Caco-2 (cell line): ENCODE measurements around the gene LMO3. TPM values are rescaled to one million over a fixed set of nuclear protein-coding genes. Genes with fewer than 3 reads are reported as not detected.

Experiments used
- BruUV-seq: library from RNA; stranded (reverse); fragments of 400-500 nt; replicated peaks from 2 replicates; lab custom pipeline; 2021; lab: Mats Ljungman, UMichigan
- CTCF ChIA-PET: fragments of 300-600 bp; sonication (Branson Sonifier 250); formaldehyde crosslinking; loops from one replicate; lab custom pipeline; 2022; ENCODE audit warnings: antibody characterized with exemption; lab: Charles Lee
- POLR2A ChIA-PET: fragments of 300-600 bp; sonication (Branson Sonifier 250); formaldehyde crosslinking; loops from one replicate; lab custom pipeline; 2022; ENCODE audit warnings: antibody characterized with exemption; lab: Charles Lee
- DNase-seq, 2 experiments: peaks; one replicate each; pipeline versions ENCODE4 v3.0.0 to v3.0.0-alpha.2; 2020 to 2022
- H3K27me3 ChIP-seq: replicated peaks from 2 replicates; pipeline ENCODE4 v1.6.0; 2011; ENCODE audit warnings: low read length; ENCODE audit not compliant: control insufficient read depth, insufficient read depth
- H3K36me3 ChIP-seq: 2 replicates; pipeline ENCODE4 v1.5.1; 2011; ENCODE audit warnings: low read length; ENCODE audit not compliant: control insufficient read depth, insufficient read depth
- H3K4me1 ChIP-seq: fragments of 250-450 bp; sonication (Bioruptor Pico); 2 replicates; pipeline ENCODE4 v1.5.1; 2020; ENCODE audit warnings: mild to moderate bottlenecking
- H3K4me3 ChIP-seq: 2 replicates; pipeline ENCODE4 v1.5.1; 2011; ENCODE audit warnings: low read depth, mild to moderate bottlenecking, control low read depth, low read length
- H3K9me3 ChIP-seq: fragments of 250-450 bp; sonication (Bioruptor Pico); 2 replicates; pipeline ENCODE4 v1.5.1; 2020; ENCODE audit warnings: mild to moderate bottlenecking, moderate library complexity
- H3K27ac Mint-ChIP-seq: one replicate; pipeline ENCODE4 v1.8.0; 2022; ENCODE audit warnings: mixed read lengths; ENCODE audit not compliant: unreplicated experiment
- H3K27me3 Mint-ChIP-seq: one replicate; pipeline ENCODE4 v1.8.0; 2022; ENCODE audit warnings: mixed read lengths; ENCODE audit not compliant: insufficient read depth, unreplicated experiment
- H3K36me3 Mint-ChIP-seq: one replicate; pipeline ENCODE4 v1.8.0; 2022; ENCODE audit warnings: mild to moderate bottlenecking, mixed read lengths; ENCODE audit not compliant: insufficient read depth, unreplicated experiment
- H3K4me1 Mint-ChIP-seq: one replicate; pipeline ENCODE4 v1.8.0; 2022; ENCODE audit warnings: low read depth, mixed read lengths; ENCODE audit not compliant: unreplicated experiment
- H3K4me3 Mint-ChIP-seq: one replicate; pipeline ENCODE4 v1.8.0; 2022; ENCODE audit warnings: mild to moderate bottlenecking, moderate library complexity, mixed read lengths; ENCODE audit not compliant: unreplicated experiment
- H3K9me3 Mint-ChIP-seq: one replicate; pipeline ENCODE4 v1.8.0; 2022; ENCODE audit warnings: mixed read lengths; ENCODE audit not compliant: unreplicated experiment
- intact Hi-C: fragments of 100-400 bp; cut with micrococcal nuclease; formaldehyde crosslinking; loops from one replicate; pipeline ENCODE4 v1.10.0; 2022; ENCODE audit not compliant: unreplicated experiment
- total RNA-seq: library from RNA; stranded (reverse); gene quantifications from 2 replicates; pipeline ENCODE4 v1.2.3, GENCODE V29; 2022
- TF ChIP-seq, protein P1 (sequence below), 2 experiments: fragments of 200-600 bp in 1 of 2; IDR thresholded peaks; 1 replicate in 1 of 2; 2 replicates in 1 of 2; pipeline versions ENCODE4 v1.5.1 to v1.8.0; 2011 to 2022; ENCODE audit warnings: antibody characterized with exemption in 1 of 2, control low read depth in 1 of 2, inconsistent platforms in 1 of 2, low read depth in 1 of 2, low read length in 1 of 2, mild to moderate bottlenecking in 1 of 2, moderate library complexity in 1 of 2; ENCODE audit not compliant: insufficient read depth in 1 of 2, severe bottlenecking in 1 of 2, unreplicated experiment in 1 of 2

Gene LMO3
- total RNA-seq, 1 experiment from 2014 or later = not detected

DNA sequence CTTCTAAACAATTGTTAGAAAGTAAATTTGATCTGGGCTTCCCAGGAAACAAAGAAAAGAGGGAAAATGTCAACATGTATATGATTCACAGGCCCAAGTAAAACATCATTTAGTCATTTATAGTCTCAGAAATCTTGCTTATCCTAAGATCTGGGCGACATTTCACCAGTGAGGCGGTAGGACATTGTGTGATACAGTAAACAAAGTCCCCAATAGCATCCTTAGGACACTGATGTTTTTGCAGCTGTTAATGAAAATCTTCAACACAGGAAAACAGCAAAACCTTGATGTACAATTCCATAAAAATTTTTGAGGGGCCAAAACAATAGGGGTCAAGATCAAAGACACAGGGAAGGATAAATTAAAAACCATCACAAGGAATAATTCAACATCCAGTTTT, 20.2 kb downstream of the LMO3 start:
- TF ChIP-seq, protein P1, sequence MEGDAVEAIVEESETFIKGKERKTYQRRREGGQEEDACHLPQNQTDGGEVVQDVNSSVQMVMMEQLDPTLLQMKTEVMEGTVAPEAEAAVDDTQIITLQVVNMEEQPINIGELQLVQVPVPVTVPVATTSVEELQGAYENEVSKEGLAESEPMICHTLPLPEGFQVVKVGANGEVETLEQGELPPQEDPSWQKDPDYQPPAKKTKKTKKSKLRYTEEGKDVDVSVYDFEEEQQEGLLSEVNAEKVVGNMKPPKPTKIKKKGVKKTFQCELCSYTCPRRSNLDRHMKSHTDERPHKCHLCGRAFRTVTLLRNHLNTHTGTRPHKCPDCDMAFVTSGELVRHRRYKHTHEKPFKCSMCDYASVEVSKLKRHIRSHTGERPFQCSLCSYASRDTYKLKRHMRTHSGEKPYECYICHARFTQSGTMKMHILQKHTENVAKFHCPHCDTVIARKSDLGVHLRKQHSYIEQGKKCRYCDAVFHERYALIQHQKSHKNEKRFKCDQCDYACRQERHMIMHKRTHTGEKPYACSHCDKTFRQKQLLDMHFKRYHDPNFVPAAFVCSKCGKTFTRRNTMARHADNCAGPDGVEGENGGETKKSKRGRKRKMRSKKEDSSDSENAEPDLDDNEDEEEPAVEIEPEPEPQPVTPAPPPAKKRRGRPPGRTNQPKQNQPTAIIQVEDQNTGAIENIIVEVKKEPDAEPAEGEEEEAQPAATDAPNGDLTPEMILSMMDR (IDR thresholded peaks at IDR 0.05; ENCODE audit: insufficient read depth in 1 of 2, low read depth in 1 of 2, low read length in 1 of 2, severe bottlenecking in 1 of 2, unreplicated experiment in 1 of 2) = no peak
- Mint-ChIP-seq H3K4me3 (no peak overlapping the region), H3K27ac (no peak overlapping the region), H3K27me3 (no peaks in the 10 kb centered on the region), H3K4me1 (peaks cover 16% of the 10 kb centered on the region), H3K9me3 (peaks cover 21% of the 10 kb centered on the region), H3K36me3 (no peaks in the 10 kb centered on the region)
- CTCF ChIA-PET = no interaction called here
- Histone ChIP-seq H3K4me1 (peaks cover 10% of the 10 kb centered on the region), H3K4me3 (no peak overlapping the region), H3K9me3 (no peaks in the 10 kb centered on the region; the same call in 1 of the 2 replicates), H3K36me3 (no peaks in the 10 kb centered on the region), H3K27me3 (no peaks in the 10 kb centered on the region)
- BruUV-seq = no TSS peak
- POLR2A ChIA-PET = no interaction called here
- intact Hi-C loops = no loop called here
- DNase-seq = no peak

- TF ChIP-seq, protein P1 (IDR thresholded peaks at IDR 0.05; ENCODE audit: insufficient read depth in 1 of 2, low read depth in 1 of 2, low read length in 1 of 2, severe bottlenecking in 1 of 2, unreplicated experiment in 1 of 2) = no peak
- no peaks in the 10 kb centered on the region for H3K27me3 ChIP-seq
- BruUV-seq = no TSS peak
- no peak for DNase-seq
- H3K4me3 Mint-ChIP-seq = no peak overlapping the region
- H3K4me1 Mint-ChIP-seq = peaks cover 16% of the 10 kb centered on the region
- peak overlapping the region; percentile 12 for H3K27ac Mint-ChIP-seq
- no peaks in the 10 kb centered on the region for H3K36me3 Mint-ChIP-seq
- no peaks in the 10 kb centered on the region for H3K36me3 ChIP-seq
- H3K9me3 Mint-ChIP-seq = peaks cover 21% of the 10 kb centered on the region
- H3K4me3 ChIP-seq = no peak overlapping the region
- POLR2A ChIA-PET = no interaction called here
- H3K27me3 Mint-ChIP-seq = no peaks in the 10 kb centered on the region
- peaks cover 12% of the 10 kb centered on the region for H3K4me1 ChIP-seq
- intact Hi-C loops = loop anchor here (5.0 kb wide), 1 partner anchor 197 kb away; no protein-coding TSS in a partner anchor
- CTCF ChIA-PET = no interaction called here
- no peaks in the 10 kb centered on the region; the same call in 1 of the 2 replicates for H3K9me3 ChIP-seq
Observed at GRCh38 chr12:16583969-16584745, 21.8 kb downstream of the LMO3 start.

DNA sequence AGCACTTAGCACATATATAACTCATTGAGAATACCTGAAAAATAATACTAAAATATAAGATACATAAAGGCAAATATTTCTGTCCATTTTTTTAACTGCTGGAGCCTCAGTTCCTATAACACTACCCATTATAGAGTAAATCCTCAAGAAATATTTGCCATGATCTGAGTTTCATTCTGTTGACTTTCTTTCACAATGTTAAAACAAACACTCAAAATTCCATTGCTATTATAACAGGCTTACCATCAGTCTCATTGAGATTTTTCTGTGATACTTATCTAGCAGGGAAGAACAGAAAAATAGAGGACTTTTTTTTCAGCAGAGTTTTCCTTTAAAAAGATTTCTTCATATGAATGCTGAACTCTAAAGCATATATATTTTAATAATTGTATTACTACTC, 24.5 kb downstream of the LMO3 start:
- peaks cover 12% of the 10 kb centered on the region for H3K4me1 ChIP-seq
- Mint-ChIP-seq H3K27me3 (no peaks in the 10 kb centered on the region), H3K4me3 (no peak overlapping the region), H3K4me1 (peaks cover 16% of the 10 kb centered on the region), H3K27ac (no peak overlapping the region), H3K9me3 (peaks cover 21% of the 10 kb centered on the region), H3K36me3 (no peaks in the 10 kb centered on the region)
- H3K36me3 ChIP-seq = no peaks in the 10 kb centered on the region
- H3K27me3 ChIP-seq = no peaks in the 10 kb centered on the region
- CTCF ChIA-PET = no interaction called here
- POLR2A ChIA-PET = no interaction called here
- no TSS peak for BruUV-seq
- TF ChIP-seq, protein P1 (IDR thresholded peaks at IDR 0.05; ENCODE audit: insufficient read depth in 1 of 2, low read depth in 1 of 2, low read length in 1 of 2, severe bottlenecking in 1 of 2, unreplicated experiment in 1 of 2) = no peak
- H3K9me3 ChIP-seq = no peaks in the 10 kb centered on the region; the same call in 1 of the 2 replicates
- peak in 1 of 2 experiments; percentile 38 for DNase-seq
- H3K4me3 ChIP-seq = no peak overlapping the region
- intact Hi-C loops = loop anchor here (5.0 kb wide), 1 partner anchor 194 kb away; no protein-coding TSS in a partner anchor
